Fibroblast of peridontal ligament (primary cell): Measurements from ENCODE around the gene LRP1-AS.

Experiments used
- DNase-seq: peaks from one replicate; pipeline ENCODE4 v3.0.0-alpha.2; 2010; ENCODE audit errors: extremely low read depth

Gene LRP1-AS

GRCh38 chr12:57119294-57120085, 27.9 kb downstream of the LRP1-AS start:
- DNase-seq = no peak

GRCh38 chr12:57118711-57119271, 28.6 kb downstream of the LRP1-AS start:
- DNase-seq = no peak

GRCh38 chr12:57116580-57117281, 30.7 kb downstream of the LRP1-AS start:
- DNase-seq = no peak

GRCh38 chr12:57112492-57113294, 34.7 kb downstream of the LRP1-AS start:
- no peak for DNase-seq

- peak; percentile 86 for DNase-seq
These were observed 36.2 kb downstream of the LRP1-AS start, which contains the start of gene STAT6 for GRCh38 chr12:57111031-57111734. TSS of gene STAT6 (minus strand) at chr12:57111362. CDS start at chr12:57108278, 3,084 bp downstream.

- DNase-seq = peak; percentile 45
These were observed 37.1 kb downstream of the LRP1-AS start for GRCh38 chr12:57110104-57111030.

GRCh38 chr12:57109207-57110103, 38.0 kb downstream of the LRP1-AS start:
- no peak for DNase-seq

- DNase-seq = no peak
These were observed 39.8 kb downstream of the LRP1-AS start for GRCh38 chr12:57107456-57108155.

- no peak for DNase-seq
These were observed 41.3 kb downstream of the LRP1-AS start for GRCh38 chr12:57106021-57106708.

GRCh38 chr12:57105011-57105753, 42.2 kb downstream of the LRP1-AS start:
- DNase-seq = no peak

- DNase-seq = no peak
These were observed 43.0 kb downstream of the LRP1-AS start for GRCh38 chr12:57104292-57104910.

- DNase-seq = peak; percentile 36
These were observed 43.6 kb downstream of the LRP1-AS start for GRCh38 chr12:57103856-57104255.

- DNase-seq = no peak
These were observed 45.3 kb downstream of the LRP1-AS start for GRCh38 chr12:57101892-57102695.

- no peak for DNase-seq
These were observed 47.7 kb downstream of the LRP1-AS start for GRCh38 chr12:57099766-57100165.

- DNase-seq = no peak
These were observed 48.2 kb downstream of the LRP1-AS start for GRCh38 chr12:57099047-57099714.
